GM21423 (cell line): Measurements from ENCODE around the gene SV2A.
"Not testable (repeated sequence)": the region's sequence is repeated elsewhere in the genome, so short reads cannot be mapped to it uniquely, and the experiment has no call there.

Source experiments
- ATAC-seq: cut with Tn5 transposase; IDR thresholded peaks from one replicate; pipeline ENCODE4 v1.9.1; 2021; ENCODE audit warnings: mild to moderate bottlenecking, moderate library complexity; ENCODE audit not compliant: unreplicated experiment

Gene SV2A

GRCh38 chr1:149887456-149888246 lies 30.0 kb downstream of the SV2A start:
- peak; percentile 44 for ATAC-seq

GRCh38 chr1:149887196-149887455 lies 30.5 kb downstream of the SV2A start:
- ATAC-seq: not testable (repeated sequence)

DNA sequence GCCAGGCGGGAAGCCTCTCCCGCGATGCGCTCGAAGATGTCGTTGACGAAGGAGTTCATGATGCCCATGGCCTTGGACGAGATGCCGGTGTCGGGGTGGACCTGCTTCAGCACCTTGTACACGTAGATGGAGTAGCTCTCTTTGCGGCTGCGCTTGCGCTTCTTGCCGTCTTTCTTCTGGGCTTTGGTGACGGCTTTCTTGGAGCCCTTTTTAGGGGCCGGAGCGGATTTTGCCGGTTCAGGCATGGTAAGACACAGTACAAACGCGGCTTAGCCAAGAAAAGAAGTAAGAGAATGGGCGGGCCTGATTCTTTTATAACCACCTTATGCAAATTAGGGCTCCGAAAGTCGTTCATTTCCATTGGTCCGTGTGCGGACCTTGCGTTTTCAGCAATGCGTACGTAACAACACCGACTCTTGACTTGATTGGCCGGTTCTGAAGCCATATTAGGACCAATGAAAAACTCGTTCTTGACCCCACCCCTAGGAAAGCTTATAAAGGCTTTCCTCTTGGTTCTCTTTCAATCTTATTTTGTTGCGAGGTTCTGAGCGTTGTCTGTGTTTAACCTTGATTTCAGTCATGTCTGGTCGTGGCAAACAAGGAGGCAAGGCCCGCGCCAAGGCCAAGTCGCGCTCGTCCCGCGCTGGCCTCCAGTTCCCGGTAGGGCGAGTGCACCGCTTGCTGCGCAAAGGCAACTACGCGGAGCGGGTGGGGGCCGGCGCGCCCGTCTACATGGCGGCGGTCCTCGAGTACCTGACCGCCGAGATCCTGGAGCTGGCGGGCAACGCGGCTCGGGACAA lies 31.0 kb downstream of the SV2A start:
- ATAC-seq: peak; percentile 56

DNA sequence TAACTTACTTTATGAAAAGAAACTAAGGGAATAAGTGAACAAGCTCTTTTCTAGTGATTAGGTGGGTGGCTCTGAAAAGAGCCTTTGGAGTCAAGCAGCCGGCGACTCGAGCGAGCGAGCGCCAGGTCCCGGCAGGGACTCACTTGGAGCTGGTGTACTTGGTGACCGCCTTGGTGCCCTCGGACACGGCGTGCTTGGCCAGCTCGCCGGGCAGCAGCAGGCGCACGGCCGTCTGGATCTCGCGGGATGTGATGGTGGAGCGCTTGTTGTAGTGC lies 31.6 kb downstream of the SV2A start:
- not testable (repeated sequence) for ATAC-seq

- peak; percentile 17 for ATAC-seq
Observed at GRCh38 chr1:149885339-149886120, 32.1 kb downstream of the SV2A start.

DNA sequence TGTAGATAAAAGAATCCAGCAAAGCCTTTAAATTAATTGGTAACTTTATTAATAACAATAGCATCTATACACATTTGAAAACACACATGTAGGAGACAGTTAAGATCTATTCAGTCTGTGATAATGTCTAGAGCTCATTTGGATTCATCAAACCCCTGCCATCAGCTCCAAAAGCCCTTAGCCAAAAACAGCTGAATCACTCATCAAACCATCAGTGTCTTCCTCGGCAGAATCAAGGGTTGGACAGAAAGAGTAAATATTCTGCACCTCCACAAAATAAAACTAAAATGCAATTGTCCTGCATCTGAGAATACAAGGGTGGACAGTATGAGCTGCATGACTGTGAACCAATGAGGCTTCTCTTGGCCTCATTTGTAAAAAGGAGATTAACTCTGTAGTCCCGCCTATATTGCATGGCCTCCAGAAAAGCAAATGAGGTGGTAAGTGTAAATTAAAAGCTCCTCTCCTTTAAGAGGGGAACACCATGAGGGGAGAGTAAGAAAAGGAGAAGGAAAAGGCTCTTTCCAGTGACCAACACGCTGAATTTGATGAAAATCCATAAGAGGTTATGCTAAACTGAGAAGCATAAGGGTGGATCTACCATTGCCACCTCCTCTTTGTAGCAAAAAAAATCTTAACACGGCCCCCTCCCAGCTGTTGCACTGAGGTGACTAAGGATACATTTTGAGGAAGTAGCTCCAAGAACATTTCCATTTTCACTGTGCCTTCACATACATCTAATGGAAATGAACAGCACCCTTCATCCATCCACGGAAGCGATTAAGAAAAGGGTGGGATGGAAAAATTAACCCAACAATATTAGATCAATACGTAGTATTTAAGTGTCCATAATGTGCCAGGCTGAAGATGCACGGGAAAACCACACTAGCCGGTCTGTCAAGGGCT lies 33.0 kb downstream of the SV2A start:
- no peak for ATAC-seq

DNA sequence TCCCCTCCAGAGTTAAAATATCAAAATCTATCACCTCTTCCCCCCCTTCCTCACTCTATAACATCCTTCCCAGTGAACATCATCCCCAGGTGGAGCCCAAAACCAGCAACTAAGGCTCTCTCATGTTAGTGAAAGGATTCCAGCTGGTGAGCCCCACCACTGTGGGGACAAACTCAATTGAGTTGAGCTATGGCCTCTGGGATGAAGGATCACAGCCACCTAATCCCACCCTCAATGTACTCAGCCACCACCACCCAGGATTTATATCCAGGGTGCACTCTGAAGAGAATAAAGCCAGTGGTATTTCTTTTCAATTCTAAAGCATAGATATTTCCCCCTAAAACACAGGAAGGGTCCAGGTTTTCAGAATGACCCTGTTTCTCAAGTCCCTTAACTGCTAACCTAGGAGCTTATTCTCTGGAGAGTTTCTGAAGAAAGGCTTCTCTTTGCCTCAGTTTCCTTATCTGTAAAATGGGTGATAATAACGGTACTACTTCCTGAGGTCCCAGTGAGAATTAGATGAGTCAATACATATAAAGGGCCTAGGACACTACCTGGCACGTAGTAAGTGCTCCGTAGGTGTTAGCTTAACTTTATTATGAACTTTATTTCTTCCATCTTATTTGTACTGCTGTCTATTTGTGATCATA lies 33.9 kb downstream of the SV2A start:
- ATAC-seq: no peak

DNA sequence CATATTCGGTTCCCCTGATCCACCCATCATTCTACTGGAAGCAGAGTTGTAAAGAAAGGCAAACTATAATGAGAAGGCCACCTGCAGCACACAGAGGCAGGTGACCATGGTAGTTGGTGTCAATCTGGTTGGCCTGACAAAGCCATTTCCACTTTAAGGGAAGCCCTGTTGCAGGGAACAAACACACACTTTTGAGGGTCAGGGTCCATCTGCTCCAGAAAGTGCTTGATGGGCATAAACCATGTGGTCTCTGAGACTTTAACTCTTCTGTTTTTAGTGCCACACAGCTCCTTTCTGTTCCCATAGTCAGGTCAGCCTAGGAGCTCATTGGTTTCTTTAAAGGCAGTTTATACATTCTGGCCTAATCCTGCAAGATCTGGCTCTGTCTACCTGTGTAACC lies 35.8 kb downstream of the SV2A start:
- no peak for ATAC-seq

DNA sequence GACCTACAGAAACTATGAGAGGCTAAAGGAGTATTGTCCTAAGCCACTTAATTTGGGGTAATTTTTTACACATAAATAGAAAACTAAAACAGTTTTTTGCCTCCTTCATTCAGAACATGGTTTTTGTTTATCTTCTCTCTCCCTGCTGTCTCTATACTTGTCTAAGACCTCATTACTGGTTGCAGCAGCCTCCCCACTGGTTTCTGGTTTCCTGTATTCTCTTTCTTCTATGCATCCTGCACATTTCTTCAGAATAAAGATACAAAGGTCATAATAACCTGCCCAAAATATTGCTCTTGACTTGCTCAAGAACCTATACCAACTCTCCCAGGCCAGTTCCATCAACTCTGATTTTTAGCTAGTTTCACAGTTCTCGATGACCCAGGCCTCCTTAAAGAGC lies 38.1 kb downstream of the SV2A start:
- ATAC-seq: no peak

GRCh38 chr1:149877211-149877946 lies 40.3 kb downstream of the SV2A start:
- no peak for ATAC-seq

DNA sequence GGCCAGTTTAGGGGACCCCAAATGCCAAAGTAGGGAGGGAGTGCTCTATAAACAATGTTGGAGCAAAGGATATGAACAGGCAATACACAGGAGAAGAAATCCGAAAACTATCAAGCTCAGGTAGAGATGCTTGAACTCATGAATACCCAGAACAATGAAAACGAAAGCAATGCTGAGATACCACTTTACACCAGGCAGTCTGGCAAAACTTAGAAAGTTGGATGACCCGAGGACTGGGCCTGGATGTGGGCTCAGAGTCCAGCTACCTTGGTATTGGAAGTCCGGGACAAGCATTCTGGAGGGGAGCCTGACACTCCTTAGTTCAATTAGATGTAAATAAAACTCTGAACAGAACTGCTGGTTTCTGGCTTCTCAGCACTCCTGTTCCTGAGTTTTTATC lies 44.6 kb downstream of the SV2A start:
- not testable (repeated sequence) for ATAC-seq

DNA sequence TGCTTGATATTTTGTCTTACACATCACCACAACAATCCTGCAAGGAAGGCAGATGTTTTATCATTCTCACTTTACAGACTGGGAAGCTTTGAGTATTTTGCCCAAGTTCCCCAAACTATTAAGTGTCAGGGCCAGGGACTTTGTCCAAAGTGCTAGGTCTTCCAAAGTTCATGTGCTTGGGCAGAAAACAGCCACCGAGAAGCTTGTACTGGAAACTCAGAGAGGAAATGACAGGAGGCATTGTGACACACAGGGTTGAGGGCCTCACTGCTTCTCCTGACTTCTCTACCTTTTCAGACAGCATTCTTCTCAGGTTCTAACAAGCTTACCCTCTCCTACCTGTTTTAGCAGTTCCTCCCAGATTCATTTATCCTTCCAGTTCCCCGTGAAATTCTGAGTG lies 50.8 kb downstream of the SV2A start:
- ATAC-seq: not testable (repeated sequence)

DNA sequence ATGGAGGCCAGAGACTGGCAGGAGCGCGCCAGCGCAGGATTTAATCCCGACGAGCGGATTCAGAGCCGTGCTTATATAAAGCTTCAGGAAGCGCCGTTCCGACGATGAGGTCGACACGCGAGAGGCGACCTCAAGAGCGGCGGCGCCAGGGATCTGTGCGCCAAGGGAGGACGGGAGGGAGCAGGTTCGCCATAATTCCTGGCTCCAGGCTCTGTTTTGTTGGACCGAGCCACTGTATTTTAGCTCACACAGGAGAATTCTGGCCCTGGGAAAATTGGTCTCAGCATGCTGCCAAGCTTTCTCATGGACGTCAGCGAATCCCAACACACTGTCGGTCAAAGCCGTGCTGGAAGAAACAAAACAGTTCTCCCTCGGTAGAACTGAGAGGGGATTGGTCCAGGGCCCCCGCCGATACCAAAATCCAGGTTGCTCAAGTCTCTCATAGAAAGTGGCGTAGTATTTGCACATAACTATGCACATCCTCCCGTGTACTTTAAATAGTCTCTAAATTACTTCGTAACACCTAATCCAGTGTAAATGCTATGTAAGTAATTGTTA lies 56.1 kb downstream of the SV2A start:
- ATAC-seq: peak; percentile 2

DNA sequence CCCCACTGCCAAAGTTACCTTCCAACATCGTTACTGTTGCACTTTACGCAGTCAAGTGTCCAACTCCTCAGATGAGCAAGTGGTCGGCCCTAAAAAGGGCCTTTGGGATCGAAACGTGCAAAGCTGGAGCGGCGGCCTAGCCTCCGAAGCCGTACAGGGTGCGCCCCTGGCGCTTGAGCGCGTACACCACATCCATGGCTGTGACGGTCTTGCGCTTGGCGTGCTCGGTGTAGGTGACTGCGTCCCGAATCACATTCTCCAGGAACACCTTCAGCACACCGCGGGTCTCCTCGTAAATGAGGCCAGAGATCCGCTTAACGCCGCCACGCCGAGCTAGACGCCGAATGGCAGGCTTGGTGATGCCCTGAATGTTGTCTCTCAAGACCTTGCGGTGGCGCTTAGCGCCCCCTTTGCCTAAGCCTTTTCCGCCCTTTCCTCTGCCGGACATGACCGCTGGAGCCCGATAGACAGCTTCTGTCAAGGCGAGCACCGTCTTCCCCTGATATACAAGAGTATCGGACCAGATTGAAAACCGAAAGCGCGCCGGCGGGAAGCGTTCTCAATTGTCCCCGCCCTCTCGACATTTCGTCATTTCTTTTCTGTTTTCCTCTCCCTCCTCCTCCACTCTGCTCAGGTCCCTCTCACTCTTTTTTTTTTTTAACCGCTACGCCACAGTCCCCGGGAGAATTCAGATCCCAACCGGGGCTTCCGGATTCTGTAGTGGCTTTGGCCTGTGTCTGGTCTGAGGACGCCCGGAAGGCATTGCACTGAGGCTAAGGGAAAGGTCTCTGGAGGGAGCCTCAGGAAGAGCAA lies 56.8 kb downstream of the SV2A start:
- peak; percentile 59 for ATAC-seq

DNA sequence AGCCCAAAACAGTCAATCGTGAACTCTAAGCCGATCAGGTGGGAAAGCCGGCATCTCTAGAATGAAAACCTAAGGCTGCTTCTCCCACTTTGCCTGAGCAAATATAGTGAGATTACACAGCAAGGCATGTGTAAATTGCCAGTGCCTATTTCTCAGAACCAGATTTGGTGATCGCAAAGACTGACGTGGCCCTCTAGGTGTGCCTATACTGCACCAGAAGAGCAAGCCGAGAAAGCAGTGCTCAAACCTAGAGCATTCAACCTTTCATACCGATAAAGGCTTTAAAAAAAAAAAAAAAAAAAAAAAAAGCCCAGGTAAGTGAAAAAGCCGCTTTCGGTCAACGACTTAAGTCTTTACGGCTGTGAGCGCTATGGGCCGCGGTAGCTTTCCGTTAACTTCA lies 57.4 kb downstream of the SV2A start:
- peak; percentile 2 for ATAC-seq
